Heart right ventricle (tissue), 16 donors: Measurements from ENCODE around the gene RETN. TPM values are rescaled to one million over a fixed set of nuclear protein-coding genes. Genes with fewer than 3 reads are reported as not detected.
A peak's percentile ranks its signal among the peaks of the same experiment; 100 is the strongest.
"Not testable (repeated sequence)": the region's sequence is repeated elsewhere in the genome, so short reads cannot be mapped to it uniquely, and the experiment has no call there.

ENCODE experiments used
- ATAC-seq, 8 donors: fragments of 200-7000 bp; cut with Tn5 transposase; one replicate each; pipeline ENCODE4 v1.9.1; 2020; ENCODE audit warnings: mild to moderate bottlenecking in 8 of 8, moderate library complexity in 8 of 8, moderate number of reproducible peaks in 1 of 8
- DNase-seq, 2 donors: peaks; one replicate each; pipeline ENCODE4 v3.0.0-alpha.2; 2020
- H3K27ac ChIP-seq, 10 donors: fragments of 200-600 bp; sonication (generic) in 2 of 10; one replicate each; pipeline versions ENCODE4 v1.5.0 to v1.8.0; 2020 to 2022; ENCODE audit warnings: mild to moderate bottlenecking in 3 of 10
- H3K27me3 ChIP-seq, 7 donors: fragments of 200-600 bp; one replicate each; pipeline ENCODE4 v1.8.0; 2021 to 2022; ENCODE audit warnings: mild to moderate bottlenecking in 2 of 7
- H3K36me3 ChIP-seq, 9 donors: fragments of 200-600 bp; sonication (generic) in 1 of 9; one replicate each; pipeline versions ENCODE4 v1.5.0 to v1.8.0; 2020 to 2022; ENCODE audit warnings: mild to moderate bottlenecking in 2 of 9
- H3K4me1 ChIP-seq, 9 donors: fragments of 200-600 bp; sonication (generic) in 1 of 9; one replicate each; pipeline versions ENCODE4 v1.5.0 to v1.8.0; 2020 to 2022; ENCODE audit warnings: mild to moderate bottlenecking in 4 of 9
- H3K4me3 ChIP-seq, 10 donors: fragments of 200-600 bp; sonication (generic) in 2 of 10; one replicate each; pipeline versions ENCODE4 v1.5.0 to v1.8.0; 2020 to 2022; ENCODE audit warnings: mild to moderate bottlenecking in 7 of 10, moderate library complexity in 2 of 10
- H3K9me3 ChIP-seq, 11 donors: fragments of 200-600 bp in 10 of 11; sonication (generic) in 2 of 11; one replicate each; pipeline versions ENCODE4 v1.5.0 to v1.8.0; 2013 to 2022; ENCODE audit warnings: mild to moderate bottlenecking in 2 of 11, control low read depth in 1 of 11, moderate library complexity in 1 of 11
- CTCF ChIP-seq, 9 donors: fragments of 200-600 bp; sonication (generic) in 2 of 9; IDR thresholded peaks; one replicate each; pipeline versions ENCODE4 v1.5.0 to v1.8.0; 2021 to 2022; ENCODE audit warnings: antibody characterized with exemption in 9 of 9, mild to moderate bottlenecking in 5 of 9, moderate library complexity in 1 of 9
- WGBS, 2 donors: extraction: QIAGEN DNeasy Blood & Tissue Kit; methylation state at CpG; one replicate each; pipeline ENCODE4 v1.1.7; 2013; ENCODE audit warnings: inconsistent platforms in 1 of 2; 5-methylcytosine and 5-hydroxymethylcytosine counted together
- intact Hi-C, 10 donors: fragments of 100-400 bp; cut with DNase I; formaldehyde crosslinking; loops; one replicate each; pipeline versions ENCODE4 v1.11.1 to v1.14.2; 2022
- polyA plus RNA-seq, 2 donors: library from polyadenylated mRNA; stranded (reverse); fragments of 200-250 nt; gene quantifications; one replicate each; pipeline ENCODE4 v1.2.3, GENCODE V29; 2013
- total RNA-seq, 10 donors: library from RNA; stranded (reverse); fragmentation: NEBNext Ultra II Directional in 3 of 10; extraction: Animal tissue kit (Norgen Biotek cat#: 25700) in 3 of 10; gene quantifications; one replicate each; pipeline versions ENCODE4 v1.2.1 to v1.2.4, GENCODE V29; 2021 to 2023
- donor health status: Arrhythmogenic right ventricular cardiomyopathy.
- donor health status: ischemic (EF 13 %, LVEDD 7.1; RV severe dilation, severe dysfunction).
- donor health status: healthy with polysubstance abuse.
- donor health status: DM: no; HTN: yes; CAD: no.
- donor health status: DM: no; HTN: no; CAD: no.
- donor health status: ischemic (EF 25% LVEDD 6.9; RV normal size, moderate dysfunction).
- donor health status: ischemic (EF 25% LVEDD 5.7; RV mildly dilated, moderate dysfunction).
- donor health status: healthy.
- donor health status: DM: yes; HTN: yes; CAD: no.
- donor health status: Ischemic cardiomyopathy.
- donor health status: ischemic (EF 35%, LVEDD 5.7; RV mildly dilated, moderate dysfunction).
- donor health status: nonischemic (EF 11% LVEDD 7.7; RV severe dilation, severe dysfunction).
- donor health status: DM: yes; HTN: yes; CAD: no.
- donor health status: PGD.
- donor health status: ischemic (EF 29% LVEDD 5.4; RV normal size, mild dysfunction).
- donor health status: nonischemic (EF 23%, LVEDD 6.1; RV moderate dilation, normal function).

Gene RETN
- total and polyA plus RNA-seq, 12 donors, result 0.51 to 12.6 (median 4.6) TPM; not detected in 8

- no peaks in the 10 kb centered on the region for H3K9me3 ChIP-seq
- no peak for DNase-seq
- H3K27ac ChIP-seq, result no peak overlapping the region
- peaks cover 0 to 39% (median 20%) of the 10 kb centered on the region in 7 donors for H3K27me3 ChIP-seq
- ATAC-seq, result no peak
- no peak for TF ChIP-seq CTCF (IDR thresholded peaks at IDR 0.05)
- peaks cover 0 to 10% (median 0%) of the 10 kb centered on the region in 9 donors for H3K4me1 ChIP-seq
- 88 to 95% methylated on average over 8 of the region's 8 CpGs for WGBS, 2 donors
- H3K36me3 ChIP-seq, result peaks cover 0 to 33% (median 0%) of the 10 kb centered on the region in 9 donors
- no peak overlapping the region for H3K4me3 ChIP-seq
- intact Hi-C loops, result no loop called here
These were observed 25.8 kb upstream of the RETN start for GRCh38 chr19:7643031-7643415.

GRCh38 chr19:7643629-7644549, 25.0 kb upstream of the RETN start:
- intact Hi-C loops, H3K4me1 ChIP-seq, ATAC-seq, H3K4me3 ChIP-seq, DNase-seq, H3K9me3 ChIP-seq, H3K27ac ChIP-seq: not testable (repeated sequence)
- peaks cover 0 to 33% (median 0%) of the 10 kb centered on the region in 9 donors for H3K36me3 ChIP-seq
- 46 to 73% methylated on average over 10 of the region's 10 CpGs for WGBS, 2 donors
- peaks cover 0 to 31% (median 11%) of the 10 kb centered on the region in 7 donors for H3K27me3 ChIP-seq

GRCh38 chr19:7644550-7644877, 24.3 kb upstream of the RETN start:
- Histone ChIP-seq H3K27me3 (peaks cover 0 to 31% (median 11%) of the 10 kb centered on the region in 7 donors), H3K4me3 (no peak overlapping the region), H3K4me1 (peaks cover 0 to 8% (median 0%) of the 10 kb centered on the region in 9 donors), H3K27ac (no peak overlapping the region), H3K9me3 (no peaks in the 10 kb centered on the region), H3K36me3 (peaks cover 0 to 33% (median 0%) of the 10 kb centered on the region in 9 donors)
- 90 to 96% methylated on average over 20 of the region's 20 CpGs for WGBS, 2 donors
- intact Hi-C loops, result no loop called here
- ATAC-seq, result no peak
- DNase-seq, result no peak
- no peak for TF ChIP-seq CTCF (IDR thresholded peaks at IDR 0.05)

- peak in 1 of 8 donors; percentile 22 for ATAC-seq
- 88 to 92% methylated on average over 14 of the region's 14 CpGs for WGBS, 2 donors
- Histone ChIP-seq H3K9me3 (no peaks in the 10 kb centered on the region), H3K27ac (peak overlapping the region in 1 of 10 donors; percentile 66), H3K36me3 (peaks cover 0 to 30% (median 0%) of the 10 kb centered on the region in 9 donors), H3K4me1 (peaks cover 0 to 8% (median 0%) of the 10 kb centered on the region in 9 donors), H3K27me3 (peaks cover 0 to 34% (median 11%) of the 10 kb centered on the region in 7 donors), H3K4me3 (no peak overlapping the region)
- intact Hi-C loops, result no loop called here
- DNase-seq, result no peak
- no peak for TF ChIP-seq CTCF (IDR thresholded peaks at IDR 0.05)
These were observed 23.7 kb upstream of the RETN start for GRCh38 chr19:7645163-7645562.
